Keratinocyte (primary cell): Measurements from ENCODE around the gene KCNAB2. TPM values are rescaled to one million over a fixed set of nuclear protein-coding genes. Genes with fewer than 3 reads are reported as not detected.

Experiments used
- DNase-seq: peaks from one replicate; pipeline ENCODE4 v3.0.0-alpha.2; 2011; ENCODE audit warnings: low read depth, missing footprints, low spot score
- FAIRE-seq: peaks from 2 replicates; lab custom pipeline; 2011; peaks lifted over from hg19 to GRCh38; lab: Jason Lieb, UNC
- H2AFZ ChIP-seq: 2 replicates; pipeline ENCODE4 v1.6.0; 2012; ENCODE audit warnings: low read length, control low read depth, inconsistent platforms; ENCODE audit not compliant: control insufficient read depth
- H3K27ac ChIP-seq: 2 replicates; pipeline ENCODE4 v1.5.1; 2011; ENCODE audit warnings: low read length; ENCODE audit not compliant: control insufficient read depth, insufficient read depth
- H3K27me3 ChIP-seq: 3 replicates; pipeline ENCODE4 v1.6.0; 2011; ENCODE audit warnings: low read length; ENCODE audit not compliant: control insufficient read depth, insufficient read depth; ENCODE audit errors: extremely low read depth
- H3K36me3 ChIP-seq, 2 experiments: 2 replicates in 1 of 2; 3 replicates in 1 of 2; pipeline ENCODE4 v1.5.1; 2011; ENCODE audit warnings: low read length in 2 of 2, mild to moderate bottlenecking in 1 of 2; ENCODE audit not compliant: control insufficient read depth in 2 of 2, insufficient read depth in 2 of 2; ENCODE audit errors: extremely low read depth in 1 of 2
- H3K4me1 ChIP-seq: 3 replicates; pipeline ENCODE4 v1.5.1; 2011; ENCODE audit warnings: low read length; ENCODE audit not compliant: control insufficient read depth, insufficient read depth; ENCODE audit errors: extremely low read depth
- H3K4me2 ChIP-seq: 3 replicates; pipeline ENCODE4 v1.6.0; 2011; ENCODE audit warnings: low read depth, low read length; ENCODE audit not compliant: control insufficient read depth, insufficient read depth; ENCODE audit errors: extremely low read depth
- H3K4me3 ChIP-seq, 3 experiments: fragments of 200-600 bp in 1 of 3; sonication (generic) in 1 of 3; 2 replicates in 2 of 3; 3 replicates in 1 of 3; pipeline ENCODE4 v1.5.1; 2011 to 2016; ENCODE audit warnings: low read length in 3 of 3, mild to moderate bottlenecking in 3 of 3, control low read depth in 2 of 3, inconsistent platforms in 1 of 3, low read depth in 1 of 3, mixed read lengths in 1 of 3, mixed run types in 1 of 3, moderate library complexity in 1 of 3; ENCODE audit not compliant: control insufficient read depth in 2 of 3, insufficient read depth in 2 of 3; ENCODE audit errors: extremely low read depth in 1 of 3
- H3K79me2 ChIP-seq: 2 replicates; pipeline ENCODE4 v1.6.0; 2012; ENCODE audit warnings: low read length; ENCODE audit not compliant: control insufficient read depth, insufficient read depth
- H3K9ac ChIP-seq: 3 replicates; pipeline ENCODE4 v1.6.0; 2011; ENCODE audit warnings: low read length; ENCODE audit not compliant: control insufficient read depth, insufficient read depth; ENCODE audit errors: extremely low read depth
- H3K9me1 ChIP-seq: 3 replicates; pipeline ENCODE4 v1.6.0; 2011; ENCODE audit warnings: low read length; ENCODE audit not compliant: control insufficient read depth, insufficient read depth; ENCODE audit errors: extremely low read depth
- H3K9me3 ChIP-seq: 2 replicates; pipeline ENCODE4 v1.5.1; 2012; ENCODE audit warnings: low read depth, low read length; ENCODE audit not compliant: control insufficient read depth
- H4K20me1 ChIP-seq: 3 replicates; pipeline ENCODE4 v1.6.0; 2011; ENCODE audit warnings: low read length; ENCODE audit not compliant: control insufficient read depth, insufficient read depth; ENCODE audit errors: extremely low read depth
- CTCF ChIP-seq, 3 experiments: IDR thresholded peaks in 1 of 3; conservative IDR thresholded peaks in 1 of 3; optimal IDR thresholded peaks in 1 of 3; 2 replicates in 2 of 3; 3 replicates in 1 of 3; pipeline versions ENCODE3 to v1.5.1; 2011; ENCODE audit warnings: low read length in 3 of 3, mild to moderate bottlenecking in 3 of 3, moderate library complexity in 2 of 3, control low read depth in 1 of 3, inconsistent platforms in 1 of 3; ENCODE audit not compliant: insufficient read depth in 2 of 3; ENCODE audit errors: extremely low read depth in 1 of 3
- EZH2 ChIP-seq: IDR thresholded peaks from one replicate; pipeline ENCODE4 v1.6.1; 2012; ENCODE audit warnings: inconsistent platforms, mild to moderate bottlenecking, low read length, moderate library complexity
- dilution Hi-C: fragments of 300-500 bp; cut with MboI; formaldehyde crosslinking; loops from one replicate; pipeline ENCODE4 v1.7.0; 2020; ENCODE audit warnings: low sequenced_read_pairs; ENCODE audit not compliant: extremely low pct_ligation_motif_present
- polyA plus RNA-seq, 5 experiments: library from polyadenylated mRNA; depleted of rRNA in 3 of 5; stranded (reverse) in 3 of 5; stranded (forward) in 1 of 5; unstranded in 1 of 5; fragments of >200 nt; gene quantifications; 1 replicate in 1 of 5; 2 replicates in 3 of 5; 3 replicates in 1 of 5; pipeline versions ENCODE4 v1.2.1 to v1.2.3, GENCODE V29; 2011 to 2012; ENCODE audit warnings: missing spikeins in 2 of 5, low read depth in 1 of 5, low replicate concordance in 1 of 5

Gene KCNAB2
- polyA plus RNA-seq, 1 donor (not counting 4 experiments of a cell fraction or from before 2014, with no cell fraction given) = 1.8 TPM

DNA sequence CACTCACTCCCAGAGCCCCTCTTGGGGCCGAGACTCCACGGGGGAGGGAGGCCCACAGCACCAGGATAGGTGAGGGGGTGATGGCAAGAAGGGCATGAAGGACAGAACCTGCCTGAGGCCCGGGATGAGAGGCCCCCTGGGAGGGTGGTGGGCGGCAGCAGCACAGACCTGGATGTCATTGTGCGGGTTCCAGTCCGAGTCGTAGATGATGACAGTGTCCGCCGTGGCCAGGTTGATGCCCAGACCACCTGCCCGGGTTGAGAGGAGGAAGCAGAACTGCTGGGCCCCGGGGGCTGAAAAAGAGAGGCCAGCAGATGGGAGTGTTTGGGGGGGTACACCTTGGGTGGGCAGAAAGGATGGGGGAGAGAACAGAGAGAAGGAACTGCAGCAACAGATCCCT is 84.3 kb downstream of the KCNAB2 start:
- DNase-seq (no peak), FAIRE-seq (no peak)
- Histone ChIP-seq H2AFZ (no peak overlapping the region), H3K4me3 (no peak overlapping the region), H3K36me3 (no peaks in the 10 kb centered on the region), H3K4me1 (no peaks in the 10 kb centered on the region), H3K27me3 (peaks cover 23% of the 10 kb centered on the region), H3K9ac (no peak overlapping the region), H3K9me3 (no peaks in the 10 kb centered on the region), H3K9me1 (no peaks in the 10 kb centered on the region), H3K4me2 (no peak overlapping the region), H3K79me2 (no peaks in the 10 kb centered on the region), H4K20me1 (no peaks in the 10 kb centered on the region), H3K27ac (no peak overlapping the region)
- dilution Hi-C loops = no loop called here
- no peak for TF ChIP-seq CTCF (optimal IDR thresholded peaks at IDR 0.05 in 1 of 3, IDR thresholded peaks at IDR 0.05 in 1 of 3, conservative IDR thresholded peaks at IDR 0.05 in 1 of 3; ENCODE audit: extremely low read depth in 1 of 3, insufficient read depth in 2 of 3, low read length in 3 of 3)
- no peak for TF ChIP-seq EZH2

DNA sequence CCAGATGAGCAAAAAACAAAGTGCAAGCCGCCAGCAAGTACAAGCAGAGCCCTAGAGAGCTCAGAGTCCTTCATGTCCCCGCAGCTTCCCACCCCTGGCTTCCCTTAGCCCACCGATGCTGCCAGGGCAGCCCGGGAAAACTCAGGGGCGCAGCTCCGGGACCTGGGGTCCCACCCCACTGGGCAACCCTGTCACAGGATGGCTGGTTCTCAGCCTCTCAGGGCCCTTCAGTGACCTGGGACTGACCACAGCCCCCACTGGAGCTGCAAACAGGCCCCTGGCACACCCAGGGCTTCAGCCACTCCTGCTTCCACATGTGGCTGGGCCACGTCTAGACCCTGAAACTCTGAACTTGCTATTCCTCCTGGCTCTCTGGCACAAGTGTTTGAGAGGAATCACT is 84.9 kb downstream of the KCNAB2 start:
- no peak overlapping the region for H3K27ac ChIP-seq
- H3K4me3 ChIP-seq = no peak overlapping the region
- no peaks in the 10 kb centered on the region for H3K79me2 ChIP-seq
- H2AFZ ChIP-seq = no peak overlapping the region
- DNase-seq (no peak), FAIRE-seq (no peak)
- dilution Hi-C loops = no loop called here
- no peaks in the 10 kb centered on the region for H3K4me1 ChIP-seq
- no peaks in the 10 kb centered on the region for H3K9me1 ChIP-seq
- peaks cover 18% of the 10 kb centered on the region for H3K27me3 ChIP-seq
- H4K20me1 ChIP-seq = no peaks in the 10 kb centered on the region
- no peaks in the 10 kb centered on the region for H3K9me3 ChIP-seq
- no peaks in the 10 kb centered on the region for H3K36me3 ChIP-seq
- no peak overlapping the region for H3K9ac ChIP-seq
- H3K4me2 ChIP-seq = no peak overlapping the region
- no peak for TF ChIP-seq EZH2
- TF ChIP-seq CTCF (optimal IDR thresholded peaks at IDR 0.05 in 1 of 3, IDR thresholded peaks at IDR 0.05 in 1 of 3, conservative IDR thresholded peaks at IDR 0.05 in 1 of 3; ENCODE audit: extremely low read depth in 1 of 3, insufficient read depth in 2 of 3, low read length in 3 of 3) = no peak
